GM12878 (cell line): ENCODE measurements around the gene ICA1L.

ENCODE experiments used
- ASH2L ChIP-seq: fragments of 300-600, 200-600 bp; sonication (generic); IDR thresholded peaks from 2 replicates; pipeline ENCODE4 v1.6.1; 2017; ENCODE audit warnings: low read depth, mild to moderate bottlenecking, borderline replicate concordance
- HDAC6 ChIP-seq: fragments of 200-600 bp; sonication (generic); IDR thresholded peaks from one replicate; pipeline ENCODE4 v1.8.0; 2017; ENCODE audit warnings: antibody characterized with exemption; ENCODE audit not compliant: unreplicated experiment
- NRF1 ChIP-seq: conservative IDR thresholded peaks from 2 replicates; pipeline ENCODE4 v1.6.1; 2011; ENCODE audit warnings: mild to moderate bottlenecking, low read depth, low read length, improper control_type of control experiment
- SMC3 ChIP-seq: IDR thresholded peaks from 2 replicates; pipeline ENCODE4 v1.6.1; 2011; ENCODE audit warnings: low read length, improper control_type of control experiment, borderline replicate concordance
- TF ChIP-seq, protein P1 (sequence below), 3 experiments: IDR thresholded peaks in 2 of 3; conservative IDR thresholded peaks in 1 of 3; 2 replicates each; pipeline ENCODE4 v1.5.1; 2011; ENCODE audit warnings: low read depth in 3 of 3, low read length in 3 of 3, mild to moderate bottlenecking in 3 of 3, control low read depth in 2 of 3, moderate library complexity in 2 of 3, inconsistent platforms in 1 of 3, mixed read lengths in 1 of 3; ENCODE audit not compliant: control insufficient read depth in 2 of 3, insufficient read depth in 1 of 3; ENCODE audit errors: extremely low read depth in 1 of 3
- TF ChIP-seq, protein P2 (sequence below): fragments of 450-650 bp; IDR thresholded peaks from 2 replicates; pipeline ENCODE4 v1.6.1; 2017; ENCODE audit warnings: mild to moderate bottlenecking
- TF ChIP-seq, protein P3 (sequence below): IDR thresholded peaks from 2 replicates; pipeline ENCODE4 v1.6.1; 2012; ENCODE audit warnings: mild to moderate bottlenecking, low read depth, low read length

DNA sequence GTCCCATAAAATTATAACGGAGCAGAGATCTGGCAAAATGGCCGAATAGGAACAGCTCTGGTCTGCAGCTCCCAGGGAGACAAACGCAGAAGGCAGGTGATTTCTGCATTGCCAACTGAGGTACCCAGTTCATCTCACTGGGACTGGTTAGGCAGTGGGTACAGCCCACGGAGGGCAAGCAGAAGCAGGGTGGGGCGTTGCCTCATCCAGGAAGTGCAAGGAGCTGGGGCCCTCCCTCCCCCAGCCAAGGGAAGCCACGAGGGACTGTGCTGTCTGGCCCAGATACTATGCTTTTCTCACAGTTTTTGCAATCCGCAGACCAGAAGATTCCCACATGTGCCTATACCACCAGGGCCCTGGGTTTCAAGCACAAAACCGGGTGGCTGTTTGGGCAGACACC, 22.8 kb downstream of the ICA1L start:
- TF ChIP-seq SMC3, result no peak
- no peak for TF ChIP-seq HDAC6
- TF ChIP-seq, protein P1, sequence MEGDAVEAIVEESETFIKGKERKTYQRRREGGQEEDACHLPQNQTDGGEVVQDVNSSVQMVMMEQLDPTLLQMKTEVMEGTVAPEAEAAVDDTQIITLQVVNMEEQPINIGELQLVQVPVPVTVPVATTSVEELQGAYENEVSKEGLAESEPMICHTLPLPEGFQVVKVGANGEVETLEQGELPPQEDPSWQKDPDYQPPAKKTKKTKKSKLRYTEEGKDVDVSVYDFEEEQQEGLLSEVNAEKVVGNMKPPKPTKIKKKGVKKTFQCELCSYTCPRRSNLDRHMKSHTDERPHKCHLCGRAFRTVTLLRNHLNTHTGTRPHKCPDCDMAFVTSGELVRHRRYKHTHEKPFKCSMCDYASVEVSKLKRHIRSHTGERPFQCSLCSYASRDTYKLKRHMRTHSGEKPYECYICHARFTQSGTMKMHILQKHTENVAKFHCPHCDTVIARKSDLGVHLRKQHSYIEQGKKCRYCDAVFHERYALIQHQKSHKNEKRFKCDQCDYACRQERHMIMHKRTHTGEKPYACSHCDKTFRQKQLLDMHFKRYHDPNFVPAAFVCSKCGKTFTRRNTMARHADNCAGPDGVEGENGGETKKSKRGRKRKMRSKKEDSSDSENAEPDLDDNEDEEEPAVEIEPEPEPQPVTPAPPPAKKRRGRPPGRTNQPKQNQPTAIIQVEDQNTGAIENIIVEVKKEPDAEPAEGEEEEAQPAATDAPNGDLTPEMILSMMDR (IDR thresholded peaks at IDR 0.05 in 2 of 3, conservative IDR thresholded peaks at IDR 0.05 in 1 of 3; ENCODE audit: control insufficient read depth in 2 of 3, extremely low read depth in 1 of 3, insufficient read depth in 1 of 3, low read depth in 3 of 3, low read length in 3 of 3), result no peak
- TF ChIP-seq NRF1, result no peak
- TF ChIP-seq ASH2L, result no peak
- TF ChIP-seq, protein P2, sequence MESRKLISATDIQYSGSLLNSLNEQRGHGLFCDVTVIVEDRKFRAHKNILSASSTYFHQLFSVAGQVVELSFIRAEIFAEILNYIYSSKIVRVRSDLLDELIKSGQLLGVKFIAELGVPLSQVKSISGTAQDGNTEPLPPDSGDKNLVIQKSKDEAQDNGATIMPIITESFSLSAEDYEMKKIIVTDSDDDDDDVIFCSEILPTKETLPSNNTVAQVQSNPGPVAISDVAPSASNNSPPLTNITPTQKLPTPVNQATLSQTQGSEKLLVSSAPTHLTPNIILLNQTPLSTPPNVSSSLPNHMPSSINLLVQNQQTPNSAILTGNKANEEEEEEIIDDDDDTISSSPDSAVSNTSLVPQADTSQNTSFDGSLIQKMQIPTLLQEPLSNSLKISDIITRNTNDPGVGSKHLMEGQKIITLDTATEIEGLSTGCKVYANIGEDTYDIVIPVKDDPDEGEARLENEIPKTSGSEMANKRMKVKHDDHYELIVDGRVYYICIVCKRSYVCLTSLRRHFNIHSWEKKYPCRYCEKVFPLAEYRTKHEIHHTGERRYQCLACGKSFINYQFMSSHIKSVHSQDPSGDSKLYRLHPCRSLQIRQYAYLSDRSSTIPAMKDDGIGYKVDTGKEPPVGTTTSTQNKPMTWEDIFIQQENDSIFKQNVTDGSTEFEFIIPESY, result no peak
- TF ChIP-seq, protein P3, sequence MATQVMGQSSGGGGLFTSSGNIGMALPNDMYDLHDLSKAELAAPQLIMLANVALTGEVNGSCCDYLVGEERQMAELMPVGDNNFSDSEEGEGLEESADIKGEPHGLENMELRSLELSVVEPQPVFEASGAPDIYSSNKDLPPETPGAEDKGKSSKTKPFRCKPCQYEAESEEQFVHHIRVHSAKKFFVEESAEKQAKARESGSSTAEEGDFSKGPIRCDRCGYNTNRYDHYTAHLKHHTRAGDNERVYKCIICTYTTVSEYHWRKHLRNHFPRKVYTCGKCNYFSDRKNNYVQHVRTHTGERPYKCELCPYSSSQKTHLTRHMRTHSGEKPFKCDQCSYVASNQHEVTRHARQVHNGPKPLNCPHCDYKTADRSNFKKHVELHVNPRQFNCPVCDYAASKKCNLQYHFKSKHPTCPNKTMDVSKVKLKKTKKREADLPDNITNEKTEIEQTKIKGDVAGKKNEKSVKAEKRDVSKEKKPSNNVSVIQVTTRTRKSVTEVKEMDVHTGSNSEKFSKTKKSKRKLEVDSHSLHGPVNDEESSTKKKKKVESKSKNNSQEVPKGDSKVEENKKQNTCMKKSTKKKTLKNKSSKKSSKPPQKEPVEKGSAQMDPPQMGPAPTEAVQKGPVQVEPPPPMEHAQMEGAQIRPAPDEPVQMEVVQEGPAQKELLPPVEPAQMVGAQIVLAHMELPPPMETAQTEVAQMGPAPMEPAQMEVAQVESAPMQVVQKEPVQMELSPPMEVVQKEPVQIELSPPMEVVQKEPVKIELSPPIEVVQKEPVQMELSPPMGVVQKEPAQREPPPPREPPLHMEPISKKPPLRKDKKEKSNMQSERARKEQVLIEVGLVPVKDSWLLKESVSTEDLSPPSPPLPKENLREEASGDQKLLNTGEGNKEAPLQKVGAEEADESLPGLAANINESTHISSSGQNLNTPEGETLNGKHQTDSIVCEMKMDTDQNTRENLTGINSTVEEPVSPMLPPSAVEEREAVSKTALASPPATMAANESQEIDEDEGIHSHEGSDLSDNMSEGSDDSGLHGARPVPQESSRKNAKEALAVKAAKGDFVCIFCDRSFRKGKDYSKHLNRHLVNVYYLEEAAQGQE, result no peak
